ENCODE measurements around the gene FOXN3. TPM values are rescaled to one million over a fixed set of nuclear protein-coding genes. Genes with fewer than 3 reads are reported as not detected.

Gene FOXN3
- polyA plus RNA-seq, 1 donor (not counting 4 experiments of a cell fraction or from before 2014, with no cell fraction given): 10.2 TPM

DNA sequence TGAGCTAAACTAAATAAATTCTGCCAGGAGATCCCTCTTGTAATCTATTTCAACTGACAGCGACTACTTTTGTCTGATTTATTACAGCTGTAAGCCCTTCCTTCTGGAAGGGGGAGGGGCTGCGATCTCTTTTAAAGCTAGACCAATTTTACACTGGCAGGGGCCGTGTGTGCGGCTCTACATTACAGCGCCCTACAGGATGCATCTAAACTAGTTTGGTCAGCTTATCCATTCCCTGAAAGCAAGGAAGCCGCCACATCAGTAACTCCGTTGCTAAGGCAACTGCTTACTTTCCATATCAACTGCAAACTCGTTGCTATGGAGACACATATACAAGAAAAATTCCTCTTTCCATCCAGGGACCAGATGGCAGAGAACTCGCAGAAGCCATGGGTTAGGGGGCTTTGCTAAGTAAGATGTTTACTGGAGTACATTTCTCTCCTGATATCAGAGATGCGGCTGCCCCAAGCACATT lies 17.4 kb downstream of the FOXN3 start:
- Histone ChIP-seq H3K9me1 (ENCODE audit: control insufficient read depth, extremely low read depth, insufficient read depth, low read length) (no peaks in the 10 kb centered on the region), H3K79me2 (ENCODE audit: control insufficient read depth, insufficient read depth, low read length) (no peaks in the 10 kb centered on the region), H3K4me1 (ENCODE audit: control insufficient read depth, extremely low read depth, insufficient read depth, low read length) (no peaks in the 10 kb centered on the region), H3K4me3 (ENCODE audit: control insufficient read depth in 2 of 3, extremely low read depth in 1 of 3, insufficient read depth in 2 of 3, low read depth in 1 of 3, low read length in 3 of 3) (no peak overlapping the region), H3K9me3 (ENCODE audit: control insufficient read depth, low read depth, low read length) (no peaks in the 10 kb centered on the region), H3K9ac (ENCODE audit: control insufficient read depth, extremely low read depth, insufficient read depth, low read length) (no peak overlapping the region), H3K27ac (ENCODE audit: control insufficient read depth, insufficient read depth, low read length) (no peak overlapping the region), H3K27me3 (ENCODE audit: control insufficient read depth, extremely low read depth, insufficient read depth, low read length) (no peaks in the 10 kb centered on the region), H4K20me1 (ENCODE audit: control insufficient read depth, extremely low read depth, insufficient read depth, low read length) (no peaks in the 10 kb centered on the region), H2AFZ (ENCODE audit: control insufficient read depth, low read length) (no peak overlapping the region), H3K4me2 (ENCODE audit: control insufficient read depth, extremely low read depth, insufficient read depth, low read depth, low read length) (no peak overlapping the region), H3K36me3 (ENCODE audit: control insufficient read depth in 2 of 2, extremely low read depth in 1 of 2, insufficient read depth in 2 of 2, low read length in 2 of 2) (no peaks in the 10 kb centered on the region)
- DNase-seq (ENCODE audit: low read depth, low spot score) (no peak), FAIRE-seq (no peak)
- dilution Hi-C loops (cut with MboI; ENCODE audit: extremely low pct_ligation_motif_present, low sequenced_read_pairs): no loop called here
- no peak for TF ChIP-seq EZH2 (IDR thresholded peaks at IDR 0.05; ENCODE audit: low read length)
- TF ChIP-seq, protein P1, sequence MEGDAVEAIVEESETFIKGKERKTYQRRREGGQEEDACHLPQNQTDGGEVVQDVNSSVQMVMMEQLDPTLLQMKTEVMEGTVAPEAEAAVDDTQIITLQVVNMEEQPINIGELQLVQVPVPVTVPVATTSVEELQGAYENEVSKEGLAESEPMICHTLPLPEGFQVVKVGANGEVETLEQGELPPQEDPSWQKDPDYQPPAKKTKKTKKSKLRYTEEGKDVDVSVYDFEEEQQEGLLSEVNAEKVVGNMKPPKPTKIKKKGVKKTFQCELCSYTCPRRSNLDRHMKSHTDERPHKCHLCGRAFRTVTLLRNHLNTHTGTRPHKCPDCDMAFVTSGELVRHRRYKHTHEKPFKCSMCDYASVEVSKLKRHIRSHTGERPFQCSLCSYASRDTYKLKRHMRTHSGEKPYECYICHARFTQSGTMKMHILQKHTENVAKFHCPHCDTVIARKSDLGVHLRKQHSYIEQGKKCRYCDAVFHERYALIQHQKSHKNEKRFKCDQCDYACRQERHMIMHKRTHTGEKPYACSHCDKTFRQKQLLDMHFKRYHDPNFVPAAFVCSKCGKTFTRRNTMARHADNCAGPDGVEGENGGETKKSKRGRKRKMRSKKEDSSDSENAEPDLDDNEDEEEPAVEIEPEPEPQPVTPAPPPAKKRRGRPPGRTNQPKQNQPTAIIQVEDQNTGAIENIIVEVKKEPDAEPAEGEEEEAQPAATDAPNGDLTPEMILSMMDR (optimal IDR thresholded peaks at IDR 0.05 in 1 of 3, IDR thresholded peaks at IDR 0.05 in 1 of 3, conservative IDR thresholded peaks at IDR 0.05 in 1 of 3; ENCODE audit: extremely low read depth in 1 of 3, insufficient read depth in 2 of 3, low read length in 3 of 3): no peak

DNA sequence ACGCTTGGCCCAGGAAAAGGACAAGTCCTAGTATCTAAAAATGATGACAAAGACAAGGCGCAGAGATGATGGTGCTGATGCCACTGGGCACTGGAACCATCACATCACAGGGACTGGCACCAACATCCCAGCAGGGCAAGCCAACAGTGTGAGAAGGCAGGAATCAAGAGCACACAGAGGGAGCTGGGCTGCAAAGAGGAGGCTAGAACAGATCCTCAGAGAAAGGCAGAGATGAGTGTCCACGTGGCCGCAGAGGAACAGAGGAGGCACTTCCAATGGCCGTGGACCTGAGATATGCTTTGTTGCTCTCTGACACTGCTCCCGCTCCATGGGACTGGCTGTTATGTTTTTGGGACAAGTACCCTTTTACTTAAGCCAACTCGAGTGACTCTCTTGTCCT lies 17.9 kb downstream of the FOXN3 start:
- FAIRE-seq (no peak), DNase-seq (ENCODE audit: low read depth, low spot score) (no peak)
- TF ChIP-seq, protein P1 (optimal IDR thresholded peaks at IDR 0.05 in 1 of 3, IDR thresholded peaks at IDR 0.05 in 1 of 3, conservative IDR thresholded peaks at IDR 0.05 in 1 of 3; ENCODE audit: extremely low read depth in 1 of 3, insufficient read depth in 2 of 3, low read length in 3 of 3): no peak
- no peak for TF ChIP-seq EZH2 (IDR thresholded peaks at IDR 0.05; ENCODE audit: low read length)
- Histone ChIP-seq H3K36me3 (ENCODE audit: control insufficient read depth in 2 of 2, extremely low read depth in 1 of 2, insufficient read depth in 2 of 2, low read length in 2 of 2) (no peaks in the 10 kb centered on the region), H3K27me3 (ENCODE audit: control insufficient read depth, extremely low read depth, insufficient read depth, low read length) (no peaks in the 10 kb centered on the region), H4K20me1 (ENCODE audit: control insufficient read depth, extremely low read depth, insufficient read depth, low read length) (no peaks in the 10 kb centered on the region), H3K4me2 (ENCODE audit: control insufficient read depth, extremely low read depth, insufficient read depth, low read depth, low read length) (no peak overlapping the region), H3K9me1 (ENCODE audit: control insufficient read depth, extremely low read depth, insufficient read depth, low read length) (no peaks in the 10 kb centered on the region), H3K9me3 (ENCODE audit: control insufficient read depth, low read depth, low read length) (no peaks in the 10 kb centered on the region), H3K4me1 (ENCODE audit: control insufficient read depth, extremely low read depth, insufficient read depth, low read length) (no peaks in the 10 kb centered on the region), H2AFZ (ENCODE audit: control insufficient read depth, low read length) (no peak overlapping the region), H3K27ac (ENCODE audit: control insufficient read depth, insufficient read depth, low read length) (no peak overlapping the region), H3K79me2 (ENCODE audit: control insufficient read depth, insufficient read depth, low read length) (no peaks in the 10 kb centered on the region), H3K4me3 (ENCODE audit: control insufficient read depth in 2 of 3, extremely low read depth in 1 of 3, insufficient read depth in 2 of 3, low read depth in 1 of 3, low read length in 3 of 3) (no peak overlapping the region), H3K9ac (ENCODE audit: control insufficient read depth, extremely low read depth, insufficient read depth, low read length) (no peak overlapping the region)
- dilution Hi-C loops (cut with MboI; ENCODE audit: extremely low pct_ligation_motif_present, low sequenced_read_pairs): no loop called here
